HepG2 (cell line): Measurements from ENCODE around the gene FAM53C. TPM values are rescaled to one million over a fixed set of nuclear protein-coding genes. Genes with fewer than 3 reads are reported as not detected.

ENCODE experiments used
- AKAP8 ChIP-seq: sonication (generic); formaldehyde crosslinking; IDR thresholded peaks from 2 replicates; pipeline ENCODE4 v1.5.1; 2020; ENCODE audit warnings: mild to moderate bottlenecking, missing genetic modification reagents
- KAT8 ChIP-seq: IDR thresholded peaks from 2 replicates; pipeline ENCODE4 v1.6.1; 2016; ENCODE audit warnings: missing genetic modification reagents, missing compliant biosample characterization
- ZNF121 ChIP-seq: sonication (generic); formaldehyde crosslinking; IDR thresholded peaks from 2 replicates; pipeline ENCODE4 v1.5.0; 2020; ENCODE audit warnings: mild to moderate bottlenecking, missing genetic modification reagents
- ZNF337 ChIP-seq: sonication (generic); formaldehyde crosslinking; IDR thresholded peaks from 2 replicates; pipeline ENCODE4 v1.5.1; 2020; ENCODE audit warnings: missing genetic modification reagents, low read depth, mild to moderate bottlenecking, borderline replicate concordance
- ZNF350 ChIP-seq: sonication (generic); formaldehyde crosslinking; IDR thresholded peaks from 2 replicates; pipeline ENCODE4 v1.4.0; 2020; ENCODE audit warnings: mild to moderate bottlenecking, low read depth, missing genetic modification reagents, borderline replicate concordance
- ZNF629 ChIP-seq: sonication (generic); formaldehyde crosslinking; conservative IDR thresholded peaks from 2 replicates; pipeline ENCODE4 v1.5.0; 2020; ENCODE audit warnings: missing genetic modification reagents
- polyA plus RNA-seq, 8 experiments: library from polyadenylated mRNA; depleted of rRNA in 3 of 8; stranded (reverse) in 7 of 8; unstranded in 1 of 8; fragments of >200 nt; fragmentation: Illumina TruSeq in 4 of 8; extraction: Trizol in 4 of 8; gene quantifications; 2 replicates each; pipeline versions ENCODE4 v1.2.1 to v1.2.3, GENCODE V29; 2011 to 2016; ENCODE audit warnings: low read depth in 4 of 8, missing spikeins in 1 of 8, mixed read lengths in 1 of 8; ENCODE audit not compliant: insufficient read depth in 1 of 8
- total RNA-seq, 5 experiments: library from RNA; depleted of rRNA; stranded (reverse); fragments of >200 nt; fragmentation: Illumina TruSeq; extraction: Trizol; gene quantifications; 2 replicates each; pipeline ENCODE4 v1.2.3, GENCODE V29; 2016; ENCODE audit warnings: low read depth in 1 of 5
- TF ChIP-seq, protein P1 (sequence below): sonication (generic); formaldehyde crosslinking; IDR thresholded peaks from 2 replicates; pipeline ENCODE4 v1.9.0; 2022; ENCODE audit warnings: missing genetic modification reagents, mild to moderate bottlenecking, borderline replicate concordance
- TF ChIP-seq, protein P2 (sequence below): sonication (generic); formaldehyde crosslinking; IDR thresholded peaks from 2 replicates; pipeline ENCODE4 v1.4.0; 2020; ENCODE audit warnings: missing genetic modification reagents, borderline replicate concordance
- TF ChIP-seq, protein P3 (sequence below): sonication (generic); formaldehyde crosslinking; IDR thresholded peaks from 2 replicates; pipeline ENCODE4 v1.4.0; 2020; ENCODE audit warnings: missing genetic modification reagents
- TF ChIP-seq, protein P4 (sequence below), 2 experiments: sonication (generic) in 1 of 2; formaldehyde crosslinking in 1 of 2; IDR thresholded peaks; 2 replicates each; pipeline versions ENCODE4 v1.5.1 to v1.6.1; 2011 to 2020; ENCODE audit warnings: borderline replicate concordance in 1 of 2, low read depth in 1 of 2, low read length in 1 of 2, mild to moderate bottlenecking in 1 of 2, missing genetic modification reagents in 1 of 2, moderate library complexity in 1 of 2
- TF ChIP-seq, protein P5 (sequence below): sonication (generic); formaldehyde crosslinking; IDR thresholded peaks from 2 replicates; pipeline ENCODE4 v1.9.0; 2021; ENCODE audit warnings: missing genetic modification reagents, borderline replicate concordance

FAM53C gene
- total and polyA plus RNA-seq, 2 of the 13 experiments (the other 11 are each of a cell fraction or from before 2014, with no cell fraction given), result 26.9 to 30.1 TPM

DNA sequence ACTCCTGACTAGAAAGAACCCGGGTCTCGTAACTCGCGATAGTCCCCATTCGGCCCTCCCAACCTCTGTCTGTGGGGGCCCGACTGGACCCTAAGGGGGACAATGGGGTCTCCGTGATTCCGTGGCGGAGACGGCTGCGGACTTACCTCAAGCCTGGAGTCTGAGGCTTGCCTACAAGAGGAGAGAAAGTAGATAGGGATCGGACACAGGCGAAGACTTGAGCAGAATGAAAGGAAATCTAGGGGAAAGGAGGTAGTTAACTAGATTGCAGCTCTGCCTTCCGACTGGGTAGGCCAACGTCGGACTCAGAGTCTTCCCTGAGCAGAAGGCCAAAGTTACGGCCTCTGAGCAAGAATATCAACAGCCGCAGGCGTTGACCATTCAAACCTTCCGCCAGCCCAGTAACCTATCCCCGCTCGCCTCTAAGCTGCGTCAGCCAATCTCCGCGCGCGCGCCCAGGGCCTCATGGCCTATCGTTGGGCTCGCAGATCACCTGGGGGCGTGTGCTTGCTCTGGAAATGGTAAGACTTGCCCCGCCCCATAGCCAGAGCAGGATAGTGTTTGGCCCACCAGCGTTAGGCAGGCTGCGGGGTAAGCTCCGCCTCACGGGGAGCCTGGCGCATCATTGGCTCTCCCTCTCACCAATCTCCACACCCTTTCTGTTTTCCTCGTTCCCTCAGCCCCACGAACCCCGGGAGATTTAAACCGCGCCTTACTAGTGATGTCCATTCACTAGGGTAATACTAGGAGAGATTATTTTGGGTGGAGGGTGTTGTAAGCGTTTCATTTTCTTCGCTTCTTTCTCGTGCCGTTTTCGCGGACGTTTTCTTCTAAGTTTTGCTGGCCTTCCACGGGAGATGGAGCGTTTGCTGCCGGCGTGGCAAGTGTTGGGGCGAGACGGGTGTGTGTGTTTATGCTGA lies 6.4 kb upstream of the FAM53C start, which contains the start of gene CDC25C (continued):
- TF ChIP-seq, protein P1, sequence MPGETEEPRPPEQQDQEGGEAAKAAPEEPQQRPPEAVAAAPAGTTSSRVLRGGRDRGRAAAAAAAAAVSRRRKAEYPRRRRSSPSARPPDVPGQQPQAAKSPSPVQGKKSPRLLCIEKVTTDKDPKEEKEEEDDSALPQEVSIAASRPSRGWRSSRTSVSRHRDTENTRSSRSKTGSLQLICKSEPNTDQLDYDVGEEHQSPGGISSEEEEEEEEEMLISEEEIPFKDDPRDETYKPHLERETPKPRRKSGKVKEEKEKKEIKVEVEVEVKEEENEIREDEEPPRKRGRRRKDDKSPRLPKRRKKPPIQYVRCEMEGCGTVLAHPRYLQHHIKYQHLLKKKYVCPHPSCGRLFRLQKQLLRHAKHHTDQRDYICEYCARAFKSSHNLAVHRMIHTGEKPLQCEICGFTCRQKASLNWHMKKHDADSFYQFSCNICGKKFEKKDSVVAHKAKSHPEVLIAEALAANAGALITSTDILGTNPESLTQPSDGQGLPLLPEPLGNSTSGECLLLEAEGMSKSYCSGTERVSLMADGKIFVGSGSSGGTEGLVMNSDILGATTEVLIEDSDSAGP, result peak; percentile 67; the same call in 1 of the 2 replicates
- TF ChIP-seq, protein P2, sequence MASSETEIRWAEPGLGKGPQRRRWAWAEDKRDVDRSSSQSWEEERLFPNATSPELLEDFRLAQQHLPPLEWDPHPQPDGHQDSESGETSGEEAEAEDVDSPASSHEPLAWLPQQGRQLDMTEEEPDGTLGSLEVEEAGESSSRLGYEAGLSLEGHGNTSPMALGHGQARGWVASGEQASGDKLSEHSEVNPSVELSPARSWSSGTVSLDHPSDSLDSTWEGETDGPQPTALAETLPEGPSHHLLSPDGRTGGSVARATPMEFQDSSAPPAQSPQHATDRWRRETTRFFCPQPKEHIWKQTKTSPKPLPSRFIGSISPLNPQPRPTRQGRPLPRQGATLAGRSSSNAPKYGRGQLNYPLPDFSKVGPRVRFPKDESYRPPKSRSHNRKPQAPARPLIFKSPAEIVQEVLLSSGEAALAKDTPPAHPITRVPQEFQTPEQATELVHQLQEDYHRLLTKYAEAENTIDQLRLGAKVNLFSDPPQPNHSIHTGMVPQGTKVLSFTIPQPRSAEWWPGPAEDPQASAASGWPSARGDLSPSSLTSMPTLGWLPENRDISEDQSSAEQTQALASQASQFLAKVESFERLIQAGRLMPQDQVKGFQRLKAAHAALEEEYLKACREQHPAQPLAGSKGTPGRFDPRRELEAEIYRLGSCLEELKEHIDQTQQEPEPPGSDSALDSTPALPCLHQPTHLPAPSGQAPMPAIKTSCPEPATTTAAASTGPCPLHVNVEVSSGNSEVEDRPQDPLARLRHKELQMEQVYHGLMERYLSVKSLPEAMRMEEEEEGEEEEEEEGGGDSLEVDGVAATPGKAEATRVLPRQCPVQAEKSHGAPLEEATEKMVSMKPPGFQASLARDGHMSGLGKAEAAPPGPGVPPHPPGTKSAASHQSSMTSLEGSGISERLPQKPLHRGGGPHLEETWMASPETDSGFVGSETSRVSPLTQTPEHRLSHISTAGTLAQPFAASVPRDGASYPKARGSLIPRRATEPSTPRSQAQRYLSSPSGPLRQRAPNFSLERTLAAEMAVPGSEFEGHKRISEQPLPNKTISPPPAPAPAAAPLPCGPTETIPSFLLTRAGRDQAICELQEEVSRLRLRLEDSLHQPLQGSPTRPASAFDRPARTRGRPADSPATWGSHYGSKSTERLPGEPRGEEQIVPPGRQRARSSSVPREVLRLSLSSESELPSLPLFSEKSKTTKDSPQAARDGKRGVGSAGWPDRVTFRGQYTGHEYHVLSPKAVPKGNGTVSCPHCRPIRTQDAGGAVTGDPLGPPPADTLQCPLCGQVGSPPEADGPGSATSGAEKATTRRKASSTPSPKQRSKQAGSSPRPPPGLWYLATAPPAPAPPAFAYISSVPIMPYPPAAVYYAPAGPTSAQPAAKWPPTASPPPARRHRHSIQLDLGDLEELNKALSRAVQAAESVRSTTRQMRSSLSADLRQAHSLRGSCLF, result no peak
- TF ChIP-seq, protein P3, sequence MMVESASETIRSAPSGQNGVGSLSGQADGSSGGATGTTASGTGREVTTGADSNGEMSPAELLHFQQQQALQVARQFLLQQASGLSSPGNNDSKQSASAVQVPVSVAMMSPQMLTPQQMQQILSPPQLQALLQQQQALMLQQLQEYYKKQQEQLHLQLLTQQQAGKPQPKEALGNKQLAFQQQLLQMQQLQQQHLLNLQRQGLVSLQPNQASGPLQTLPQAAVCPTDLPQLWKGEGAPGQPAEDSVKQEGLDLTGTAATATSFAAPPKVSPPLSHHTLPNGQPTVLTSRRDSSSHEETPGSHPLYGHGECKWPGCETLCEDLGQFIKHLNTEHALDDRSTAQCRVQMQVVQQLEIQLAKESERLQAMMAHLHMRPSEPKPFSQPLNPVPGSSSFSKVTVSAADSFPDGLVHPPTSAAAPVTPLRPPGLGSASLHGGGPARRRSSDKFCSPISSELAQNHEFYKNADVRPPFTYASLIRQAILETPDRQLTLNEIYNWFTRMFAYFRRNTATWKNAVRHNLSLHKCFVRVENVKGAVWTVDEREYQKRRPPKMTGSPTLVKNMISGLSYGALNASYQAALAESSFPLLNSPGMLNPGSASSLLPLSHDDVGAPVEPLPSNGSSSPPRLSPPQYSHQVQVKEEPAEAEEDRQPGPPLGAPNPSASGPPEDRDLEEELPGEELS, result peak; percentile 50; the same call in 1 of the 2 replicates
- TF ChIP-seq ZNF337 (CRISPR knock-in tag) (no peak), ZNF629 (CRISPR knock-in tag) (0 out of 2 replicates have a peak, but pooled peaks have one; percentile 32), AKAP8 (CRISPR knock-in tag) (0 out of 2 replicates have a peak, but pooled peaks have one; percentile 23), ZNF350 (CRISPR knock-in tag) (peak; percentile 28; the same call in 1 of the 2 replicates), ZNF121 (CRISPR knock-in tag) (no peak), KAT8 (CRISPR knock-in tag) (peak; percentile 53)
- TF ChIP-seq, protein P4, sequence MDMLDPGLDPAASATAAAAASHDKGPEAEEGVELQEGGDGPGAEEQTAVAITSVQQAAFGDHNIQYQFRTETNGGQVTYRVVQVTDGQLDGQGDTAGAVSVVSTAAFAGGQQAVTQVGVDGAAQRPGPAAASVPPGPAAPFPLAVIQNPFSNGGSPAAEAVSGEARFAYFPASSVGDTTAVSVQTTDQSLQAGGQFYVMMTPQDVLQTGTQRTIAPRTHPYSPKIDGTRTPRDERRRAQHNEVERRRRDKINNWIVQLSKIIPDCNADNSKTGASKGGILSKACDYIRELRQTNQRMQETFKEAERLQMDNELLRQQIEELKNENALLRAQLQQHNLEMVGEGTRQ (IDR thresholded peaks at IDR 0.05; ENCODE audit: low read depth, low read length), result no peak
- TF ChIP-seq, protein P4 (CRISPR knock-in tag; IDR thresholded peaks at IDR 0.05; ENCODE audit: borderline replicate concordance), result peak; percentile 69; the same call in 1 of the 2 replicates
- TF ChIP-seq, protein P5, sequence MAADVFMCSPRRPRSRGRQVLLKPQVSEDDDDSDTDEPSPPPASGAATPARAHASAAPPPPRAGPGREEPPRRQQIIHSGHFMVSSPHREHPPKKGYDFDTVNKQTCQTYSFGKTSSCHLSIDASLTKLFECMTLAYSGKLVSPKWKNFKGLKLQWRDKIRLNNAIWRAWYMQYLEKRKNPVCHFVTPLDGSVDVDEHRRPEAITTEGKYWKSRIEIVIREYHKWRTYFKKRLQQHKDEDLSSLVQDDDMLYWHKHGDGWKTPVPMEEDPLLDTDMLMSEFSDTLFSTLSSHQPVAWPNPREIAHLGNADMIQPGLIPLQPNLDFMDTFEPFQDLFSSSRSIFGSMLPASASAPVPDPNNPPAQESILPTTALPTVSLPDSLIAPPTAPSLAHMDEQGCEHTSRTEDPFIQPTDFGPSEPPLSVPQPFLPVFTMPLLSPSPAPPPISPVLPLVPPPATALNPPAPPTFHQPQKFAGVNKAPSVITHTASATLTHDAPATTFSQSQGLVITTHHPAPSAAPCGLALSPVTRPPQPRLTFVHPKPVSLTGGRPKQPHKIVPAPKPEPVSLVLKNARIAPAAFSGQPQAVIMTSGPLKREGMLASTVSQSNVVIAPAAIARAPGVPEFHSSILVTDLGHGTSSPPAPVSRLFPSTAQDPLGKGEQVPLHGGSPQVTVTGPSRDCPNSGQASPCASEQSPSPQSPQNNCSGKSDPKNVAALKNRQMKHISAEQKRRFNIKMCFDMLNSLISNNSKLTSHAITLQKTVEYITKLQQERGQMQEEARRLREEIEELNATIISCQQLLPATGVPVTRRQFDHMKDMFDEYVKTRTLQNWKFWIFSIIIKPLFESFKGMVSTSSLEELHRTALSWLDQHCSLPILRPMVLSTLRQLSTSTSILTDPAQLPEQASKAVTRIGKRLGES (CRISPR knock-in tag), result 0 out of 2 replicates have a peak, but pooled peaks have one; percentile 65
